Rectal smooth muscle tissue (tissue), 1 donor: Measurements from ENCODE around the gene STAC3.

ENCODE experiments used
- H3K27ac ChIP-seq: one replicate; pipeline ENCODE4 v1.7.0; 2013; ENCODE audit warnings: low read depth, low read length, inconsistent platforms
- H3K27me3 ChIP-seq: one replicate; pipeline ENCODE4 v1.7.0; 2013; ENCODE audit warnings: low read length; ENCODE audit not compliant: control insufficient read depth, insufficient read depth
- H3K36me3 ChIP-seq: one replicate; pipeline ENCODE4 v1.7.0; 2013; ENCODE audit warnings: low read length; ENCODE audit not compliant: control insufficient read depth, insufficient read depth
- H3K4me1 ChIP-seq: one replicate; pipeline ENCODE4 v1.7.0; 2013; ENCODE audit warnings: low read length; ENCODE audit not compliant: control insufficient read depth, insufficient read depth
- H3K4me3 ChIP-seq: one replicate; pipeline ENCODE4 v1.7.0; 2013; ENCODE audit warnings: low read length
- H3K9ac ChIP-seq: one replicate; pipeline ENCODE4 v1.7.0; 2013; ENCODE audit warnings: low read length

Gene STAC3

DNA sequence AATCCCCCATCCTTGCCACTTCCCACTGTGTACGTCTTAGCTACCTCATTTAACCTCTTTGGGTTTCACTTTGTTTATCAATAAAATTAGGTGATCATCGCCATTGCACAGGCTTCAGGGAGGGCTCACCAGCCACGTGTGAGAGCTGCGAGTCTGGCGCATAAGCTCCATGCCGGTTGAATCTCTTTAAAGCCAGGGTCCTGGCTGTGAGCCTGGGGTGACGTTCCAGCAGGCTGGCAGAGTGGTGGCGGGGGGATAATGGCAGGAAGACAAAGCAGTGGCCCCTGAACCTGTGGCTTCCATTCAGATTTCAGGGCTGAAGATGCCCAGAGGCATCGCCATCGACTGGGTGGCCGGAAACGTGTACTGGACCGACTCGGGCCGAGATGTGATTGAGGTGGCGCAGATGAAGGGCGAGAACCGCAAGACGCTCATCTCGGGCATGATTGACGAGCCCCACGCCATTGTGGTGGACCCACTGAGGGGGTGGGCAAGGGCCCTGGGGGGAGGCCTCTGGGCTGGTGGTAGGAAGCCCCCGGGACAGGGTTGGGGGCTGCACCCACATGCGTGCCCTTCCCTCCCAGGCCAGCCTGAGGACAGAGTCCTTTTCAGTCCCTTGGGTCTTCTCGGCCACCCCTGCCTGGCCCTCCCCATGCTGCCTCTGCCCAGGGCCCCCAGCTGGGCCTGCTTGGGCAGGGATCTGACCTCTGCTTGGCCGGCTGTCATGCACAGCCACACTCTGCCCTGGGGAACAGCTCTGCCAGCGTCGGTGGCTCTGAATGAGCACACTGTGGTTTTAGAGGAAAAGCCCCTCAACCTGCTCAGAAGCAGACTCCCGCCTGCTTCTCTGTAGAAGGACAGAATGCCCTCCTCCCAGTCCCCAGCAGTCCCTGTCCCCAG is 43.0 kb downstream of the STAC3 start:
- Histone ChIP-seq H3K27ac (no peak overlapping the region), H3K27me3 (no peaks in the 10 kb centered on the region), H3K4me1 (no peaks in the 10 kb centered on the region), H3K36me3 (peaks cover 46% of the 10 kb centered on the region), H3K4me3 (no peak overlapping the region), H3K9ac (no peak overlapping the region)

DNA sequence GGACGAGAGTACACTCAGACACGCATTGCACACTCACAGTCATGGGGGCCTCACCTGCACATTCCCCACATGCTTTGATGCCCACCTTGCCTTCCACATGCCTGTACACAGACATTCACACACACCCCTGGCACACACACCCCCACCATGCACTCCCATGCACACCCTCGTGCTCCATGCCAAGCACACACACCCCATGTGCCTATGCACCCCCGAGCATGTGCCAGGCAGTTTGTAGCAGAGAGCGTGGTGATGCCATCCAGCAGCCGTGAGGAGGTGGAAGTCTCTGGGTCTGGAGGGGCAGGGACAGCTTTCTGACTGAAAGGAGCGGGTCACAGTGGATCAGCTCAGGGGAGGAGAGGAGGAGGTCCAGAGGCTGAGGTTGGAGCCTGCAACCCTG is 45.1 kb downstream of the STAC3 start:
- H3K27me3 ChIP-seq = no peaks in the 10 kb centered on the region
- H3K9ac ChIP-seq = no peak overlapping the region
- H3K36me3 ChIP-seq = peaks cover 62% of the 10 kb centered on the region
- H3K4me1 ChIP-seq = no peaks in the 10 kb centered on the region
- no peak overlapping the region for H3K27ac ChIP-seq
- H3K4me3 ChIP-seq = no peak overlapping the region

DNA sequence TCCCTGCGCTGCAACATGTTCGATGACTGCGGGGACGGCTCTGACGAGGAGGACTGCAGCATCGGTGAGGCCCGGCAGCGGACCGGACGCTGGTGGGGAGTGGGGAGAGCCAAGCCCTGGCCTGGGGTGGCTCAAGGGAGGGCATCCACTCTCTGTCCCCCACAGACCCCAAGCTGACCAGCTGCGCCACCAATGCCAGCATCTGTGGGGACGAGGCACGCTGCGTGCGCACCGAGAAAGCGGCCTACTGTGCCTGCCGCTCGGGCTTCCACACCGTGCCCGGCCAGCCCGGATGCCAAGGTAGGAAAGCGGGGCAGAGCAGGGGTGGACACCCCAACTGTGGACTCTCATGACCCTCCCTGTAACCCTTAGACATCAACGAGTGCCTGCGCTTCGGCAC is 45.8 kb downstream of the STAC3 start:
- peaks cover 63% of the 10 kb centered on the region for H3K36me3 ChIP-seq

DNA sequence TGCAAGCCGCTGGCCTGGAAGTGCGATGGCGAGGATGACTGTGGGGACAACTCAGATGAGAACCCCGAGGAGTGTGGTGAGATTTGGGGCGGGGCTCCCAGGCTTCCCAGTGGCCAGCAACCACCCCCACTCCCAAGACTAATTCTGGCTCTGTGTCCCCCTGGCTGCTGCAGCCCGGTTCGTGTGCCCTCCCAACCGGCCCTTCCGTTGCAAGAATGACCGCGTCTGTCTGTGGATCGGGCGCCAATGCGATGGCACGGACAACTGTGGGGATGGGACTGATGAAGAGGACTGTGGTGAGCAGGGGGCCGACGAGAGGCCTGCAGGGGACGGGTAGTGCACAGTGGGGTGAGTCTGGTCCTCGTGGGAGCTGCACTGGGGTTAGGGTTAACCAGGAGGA is 46.5 kb downstream of the STAC3 start:
- Histone ChIP-seq H3K27me3 (no peaks in the 10 kb centered on the region), H3K36me3 (peaks cover 63% of the 10 kb centered on the region), H3K4me1 (no peaks in the 10 kb centered on the region), H3K9ac (no peak overlapping the region), H3K27ac (no peak overlapping the region), H3K4me3 (no peak overlapping the region)

More for the DNA sequence above, 45.8 kb downstream of the STAC3 start:
- no peaks in the 10 kb centered on the region for H3K4me1 ChIP-seq
- no peak overlapping the region for H3K4me3 ChIP-seq
- H3K9ac ChIP-seq = no peak overlapping the region
- no peaks in the 10 kb centered on the region for H3K27me3 ChIP-seq
- no peak overlapping the region for H3K27ac ChIP-seq

DNA sequence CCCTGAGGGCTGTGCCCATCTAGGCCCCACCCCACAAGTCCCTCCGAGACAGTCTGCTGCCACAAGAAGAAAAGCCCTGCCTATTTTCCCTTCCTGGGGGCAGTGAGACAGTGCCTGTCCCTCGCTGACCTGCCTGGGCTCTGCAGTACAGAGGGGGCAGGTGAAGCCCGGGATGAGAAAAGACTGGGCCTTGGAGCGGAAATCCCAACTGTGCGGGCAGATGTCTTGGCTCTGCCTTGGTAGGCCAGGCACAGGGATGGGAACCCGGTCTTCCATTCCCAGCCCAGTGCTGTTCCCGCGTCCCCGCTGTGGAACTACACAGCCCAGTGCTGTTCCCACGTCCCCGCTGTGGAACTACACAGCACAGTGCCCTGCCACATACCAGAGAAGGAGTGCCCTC is 47.2 kb downstream of the STAC3 start:
- Histone ChIP-seq H3K36me3 (peaks cover 65% of the 10 kb centered on the region), H3K27ac (no peak overlapping the region), H3K4me1 (no peaks in the 10 kb centered on the region), H3K9ac (no peak overlapping the region), H3K4me3 (no peak overlapping the region), H3K27me3 (no peaks in the 10 kb centered on the region)

DNA sequence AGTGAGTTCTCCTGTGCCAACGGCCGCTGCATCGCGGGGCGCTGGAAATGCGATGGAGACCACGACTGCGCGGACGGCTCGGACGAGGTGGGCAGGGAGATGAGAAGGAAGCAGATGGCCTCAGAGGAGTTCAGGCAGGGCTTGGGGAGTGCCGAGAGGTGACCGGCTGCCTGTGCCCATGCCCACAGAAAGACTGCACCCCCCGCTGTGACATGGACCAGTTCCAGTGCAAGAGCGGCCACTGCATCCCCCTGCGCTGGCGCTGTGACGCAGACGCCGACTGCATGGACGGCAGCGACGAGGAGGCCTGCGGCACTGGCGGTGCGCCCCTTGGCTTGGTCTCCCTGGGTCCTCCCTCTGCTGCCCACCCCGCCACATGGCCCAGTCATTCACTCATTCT is 47.8 kb downstream of the STAC3 start:
- Histone ChIP-seq H3K4me3 (no peak overlapping the region), H3K27me3 (no peaks in the 10 kb centered on the region), H3K36me3 (peaks cover 68% of the 10 kb centered on the region), H3K9ac (no peak overlapping the region), H3K27ac (no peak overlapping the region), H3K4me1 (no peaks in the 10 kb centered on the region)

DNA sequence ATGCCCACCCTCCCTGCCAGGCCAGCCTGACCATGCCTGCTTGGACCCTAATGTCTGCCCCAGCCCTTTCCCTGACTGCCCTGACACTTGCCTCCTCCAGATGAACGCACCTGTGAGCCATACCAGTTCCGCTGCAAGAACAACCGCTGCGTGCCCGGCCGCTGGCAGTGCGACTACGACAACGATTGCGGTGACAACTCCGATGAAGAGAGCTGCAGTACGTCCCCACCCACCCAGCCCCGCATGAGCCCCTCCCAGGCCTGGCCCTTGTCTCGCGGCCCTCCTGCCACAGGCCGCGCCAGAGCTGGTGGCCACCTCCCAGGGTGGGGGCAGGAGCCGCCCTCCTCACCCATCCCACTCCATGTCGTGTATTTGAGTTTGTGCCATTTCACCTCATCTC is 48.7 kb downstream of the STAC3 start:
- H3K4me3 ChIP-seq = no peak overlapping the region
- H3K36me3 ChIP-seq = peaks cover 69% of the 10 kb centered on the region
- no peak overlapping the region for H3K9ac ChIP-seq
- no peak overlapping the region for H3K27ac ChIP-seq
- H3K27me3 ChIP-seq = no peaks in the 10 kb centered on the region
- no peaks in the 10 kb centered on the region for H3K4me1 ChIP-seq

DNA sequence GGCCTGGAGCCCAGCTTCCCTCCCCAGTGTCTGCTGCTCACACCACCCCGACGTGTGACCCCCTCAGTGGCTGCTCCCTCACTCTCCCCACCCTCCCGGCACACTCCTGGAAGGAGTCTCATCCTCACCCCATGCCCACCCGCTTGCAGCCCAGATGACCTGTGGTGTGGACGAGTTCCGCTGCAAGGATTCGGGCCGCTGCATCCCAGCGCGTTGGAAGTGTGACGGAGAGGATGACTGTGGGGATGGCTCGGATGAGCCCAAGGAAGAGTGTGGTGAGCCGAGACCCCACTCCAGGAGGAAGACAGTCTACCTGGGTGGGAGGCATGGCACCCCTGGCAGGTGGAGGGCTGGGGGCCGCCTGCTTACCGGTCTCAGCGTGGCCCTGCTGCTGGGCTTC is 49.4 kb downstream of the STAC3 start:
- Histone ChIP-seq H3K27ac (no peak overlapping the region), H3K9ac (no peak overlapping the region), H3K4me1 (no peaks in the 10 kb centered on the region), H3K4me3 (no peak overlapping the region), H3K36me3 (peaks cover 75% of the 10 kb centered on the region), H3K27me3 (no peaks in the 10 kb centered on the region)

DNA sequence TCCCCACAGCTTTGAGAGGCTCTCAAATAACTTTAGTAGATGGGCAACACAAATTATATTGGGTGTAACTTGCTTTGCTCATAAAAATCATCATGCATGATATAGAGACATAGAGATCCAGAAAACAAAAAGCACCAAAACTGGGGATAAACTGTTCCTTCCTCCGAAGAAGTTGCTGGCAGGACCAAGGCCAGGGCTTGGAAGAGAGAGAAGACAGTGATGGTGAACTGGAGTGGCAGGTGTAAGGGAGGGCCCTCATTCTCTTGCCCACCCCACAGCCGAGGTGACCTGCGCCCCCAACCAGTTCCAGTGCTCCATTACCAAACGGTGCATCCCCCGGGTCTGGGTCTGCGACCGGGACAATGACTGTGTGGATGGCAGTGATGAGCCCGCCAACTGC is 49.8 kb downstream of the STAC3 start:
- H3K27ac ChIP-seq = no peak overlapping the region
- H3K4me1 ChIP-seq = no peaks in the 10 kb centered on the region
- no peaks in the 10 kb centered on the region for H3K27me3 ChIP-seq
- no peak overlapping the region for H3K9ac ChIP-seq
- H3K36me3 ChIP-seq = peaks cover 75% of the 10 kb centered on the region
- H3K4me3 ChIP-seq = no peak overlapping the region

DNA sequence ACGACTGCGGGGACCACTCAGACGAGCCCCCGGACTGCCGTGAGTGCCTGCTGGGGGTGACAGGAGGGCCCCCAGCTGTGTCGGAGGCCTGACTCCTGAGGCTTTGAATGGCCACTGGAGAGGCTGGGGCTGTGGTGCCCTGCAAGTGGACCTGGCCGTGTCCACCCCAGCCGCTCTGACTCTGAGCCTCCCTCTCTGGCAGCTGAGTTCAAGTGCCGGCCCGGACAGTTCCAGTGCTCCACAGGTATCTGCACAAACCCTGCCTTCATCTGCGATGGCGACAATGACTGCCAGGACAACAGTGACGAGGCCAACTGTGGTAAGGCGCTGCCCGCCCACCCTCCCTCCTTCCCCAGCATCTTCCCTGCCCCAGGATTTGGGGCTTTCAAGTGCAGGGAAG is 50.5 kb downstream of the STAC3 start:
- Histone ChIP-seq H3K4me1 (no peaks in the 10 kb centered on the region), H3K9ac (no peak overlapping the region), H3K27me3 (no peaks in the 10 kb centered on the region), H3K4me3 (no peak overlapping the region), H3K36me3 (peaks cover 79% of the 10 kb centered on the region), H3K27ac (no peak overlapping the region)

DNA sequence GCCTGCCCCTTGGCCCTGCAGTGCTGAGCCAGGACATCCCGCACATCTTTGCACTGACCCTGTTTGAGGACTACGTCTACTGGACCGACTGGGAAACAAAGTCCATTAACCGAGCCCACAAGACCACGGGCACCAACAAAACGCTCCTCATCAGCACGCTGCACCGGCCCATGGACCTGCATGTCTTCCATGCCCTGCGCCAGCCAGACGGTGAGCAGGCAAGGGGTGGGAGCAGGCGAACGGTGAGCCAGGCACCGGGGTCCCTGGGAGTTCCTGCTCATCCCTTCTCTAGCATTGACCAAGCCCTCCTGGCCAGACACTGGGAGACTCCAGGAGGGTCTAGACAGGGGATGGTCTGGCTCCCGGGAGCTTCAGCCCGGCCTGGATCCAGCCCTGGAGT is 51.8 kb downstream of the STAC3 start:
- Histone ChIP-seq H3K9ac (no peak overlapping the region), H3K27ac (no peak overlapping the region), H3K4me1 (no peaks in the 10 kb centered on the region), H3K36me3 (peaks cover 79% of the 10 kb centered on the region), H3K4me3 (no peak overlapping the region), H3K27me3 (no peaks in the 10 kb centered on the region)

DNA sequence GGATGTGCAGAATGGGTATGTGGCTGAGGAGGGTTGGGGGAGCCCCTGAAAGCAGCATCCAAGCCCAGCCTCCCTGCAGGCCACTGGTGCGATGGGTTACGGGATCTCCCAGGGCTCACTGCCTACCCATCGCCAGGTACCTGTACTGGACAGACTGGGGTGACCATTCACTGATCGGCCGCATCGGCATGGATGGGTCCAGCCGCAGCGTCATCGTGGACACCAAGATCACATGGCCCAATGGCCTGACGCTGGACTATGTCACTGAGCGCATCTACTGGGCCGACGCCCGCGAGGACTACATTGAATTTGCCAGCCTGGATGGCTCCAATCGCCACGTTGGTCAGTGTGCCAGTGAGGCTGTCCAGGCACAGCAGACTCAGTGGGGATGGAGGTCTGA is 52.7 kb downstream of the STAC3 start:
- Histone ChIP-seq H3K27me3 (no peaks in the 10 kb centered on the region), H3K27ac (no peak overlapping the region), H3K4me3 (no peak overlapping the region), H3K36me3 (peaks cover 82% of the 10 kb centered on the region), H3K4me1 (no peaks in the 10 kb centered on the region), H3K9ac (no peak overlapping the region)

DNA sequence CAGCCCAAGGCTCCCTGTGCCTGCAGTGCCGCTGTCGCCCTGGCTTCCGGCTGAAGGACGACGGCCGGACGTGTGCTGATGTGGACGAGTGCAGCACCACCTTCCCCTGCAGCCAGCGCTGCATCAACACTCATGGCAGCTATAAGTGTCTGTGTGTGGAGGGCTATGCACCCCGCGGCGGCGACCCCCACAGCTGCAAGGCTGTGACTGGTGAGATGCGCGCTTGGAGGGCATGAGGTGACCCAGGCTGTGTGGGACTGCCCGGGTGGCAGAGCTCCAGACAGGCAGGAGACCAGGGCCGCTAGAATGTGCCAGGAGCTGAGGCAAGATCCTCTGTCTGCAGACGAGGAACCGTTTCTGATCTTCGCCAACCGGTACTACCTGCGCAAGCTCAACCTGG is 54.0 kb downstream of the STAC3 start:
- no peaks in the 10 kb centered on the region for H3K27me3 ChIP-seq
- H3K36me3 ChIP-seq = peaks cover 84% of the 10 kb centered on the region
- no peak overlapping the region for H3K9ac ChIP-seq
- no peak overlapping the region for H3K27ac ChIP-seq
- no peaks in the 10 kb centered on the region for H3K4me1 ChIP-seq
- H3K4me3 ChIP-seq = no peak overlapping the region
